Epidermal melanocyte (primary cell): ENCODE data around the gene TAB2.
"Not testable (repeated sequence)": the region's sequence is repeated elsewhere in the genome, so short reads cannot be mapped to it uniquely, and the experiment has no call there.

Experiments
- DNase-seq: peaks from one replicate; pipeline ENCODE4 v3.0.0; 2011; ENCODE audit warnings: low spot score; ENCODE audit not compliant: insufficient read length

Gene TAB2

DNA sequence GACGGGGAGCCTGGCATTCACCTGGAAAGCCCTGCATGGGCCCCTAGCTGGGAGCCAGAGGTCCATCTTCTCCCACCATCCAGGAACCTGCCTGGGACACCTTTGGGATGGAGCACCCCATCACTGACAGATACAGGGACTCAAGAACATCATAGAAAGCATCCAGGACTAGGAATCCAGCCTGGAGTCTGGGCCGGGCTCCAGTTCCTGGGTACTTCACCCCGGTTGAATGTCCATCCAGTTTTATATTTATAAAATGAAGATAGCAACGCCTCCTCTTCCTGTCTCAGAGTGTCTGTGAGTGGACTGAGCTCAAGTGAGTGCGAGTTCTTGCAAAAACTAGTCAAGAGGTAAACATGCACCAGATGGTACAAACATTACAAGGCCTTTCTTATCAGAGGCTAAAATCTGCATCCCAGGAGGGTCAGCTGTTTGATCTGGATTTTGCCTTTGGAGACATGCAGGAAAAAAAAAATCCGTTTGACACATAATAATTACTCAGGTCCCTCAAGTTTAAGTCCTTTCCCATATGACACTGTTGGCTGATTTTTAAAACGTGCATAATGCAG, 139.9 kb downstream of the TAB2 start:
- no peak for DNase-seq

DNA sequence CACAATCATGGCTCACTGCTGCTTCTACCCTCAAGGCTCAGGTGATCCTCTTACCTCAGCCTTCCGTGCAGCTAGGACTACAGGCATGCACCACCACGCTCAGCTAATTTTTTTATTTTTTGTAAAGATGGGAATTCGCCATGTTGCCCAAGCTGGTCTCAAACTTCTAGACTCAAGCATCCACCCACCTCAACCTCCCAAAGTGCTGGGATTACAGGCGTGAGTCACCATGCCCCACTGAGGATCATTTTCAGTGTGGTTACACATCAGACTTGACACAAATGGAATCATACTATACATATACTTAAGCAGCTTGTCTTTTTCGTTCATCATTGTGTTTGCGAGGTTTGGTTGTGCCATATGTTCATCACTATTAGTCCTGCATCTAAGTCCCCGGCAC, 140.7 kb downstream of the TAB2 start:
- DNase-seq: no peak

- no peak for DNase-seq
Measured at GRCh38 chr6:149458806-149459205, 141.3 kb downstream of the TAB2 start.

DNA sequence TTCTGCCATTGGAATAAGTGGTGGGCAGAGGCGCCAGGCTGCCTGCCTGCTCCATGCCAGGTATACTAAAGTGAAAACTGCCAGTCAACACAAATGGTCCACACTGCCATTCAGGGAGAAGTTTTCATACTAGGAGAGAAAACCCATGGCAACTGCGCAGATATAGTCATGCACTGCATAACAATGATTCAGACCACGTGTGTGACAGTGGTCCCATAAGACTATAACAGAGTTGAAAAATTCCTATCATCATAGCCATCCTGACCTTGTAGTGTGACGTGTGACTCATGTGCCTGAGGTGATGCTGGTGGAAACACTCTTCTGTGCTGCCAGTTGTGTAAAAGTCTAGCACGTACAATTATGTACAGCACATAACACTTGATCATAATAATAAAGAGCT, 142.2 kb downstream of the TAB2 start:
- DNase-seq: no peak

GRCh38 chr6:149460249-149460648, 142.7 kb downstream of the TAB2 start:
- DNase-seq: not testable (repeated sequence)
